HepG2 (cell line): ENCODE data around the gene FHIT. TPM values are rescaled to one million over a fixed set of nuclear protein-coding genes. Genes with fewer than 3 reads are reported as not detected.
A peak's percentile ranks its signal among the peaks of the same experiment; 100 is the strongest.

Experiments used
- HOXA9 ChIP-seq: sonication (generic); formaldehyde crosslinking; IDR thresholded peaks from 2 replicates; pipeline ENCODE4 v1.8.1; 2022; ENCODE audit warnings: missing genetic modification reagents, mild to moderate bottlenecking, moderate library complexity, borderline replicate concordance
- RFXAP ChIP-seq: sonication (generic); formaldehyde crosslinking; IDR thresholded peaks from 2 replicates; pipeline ENCODE4 v1.4.0; 2020; ENCODE audit warnings: missing genetic modification reagents, borderline replicate concordance
- SOX5 ChIP-seq: IDR thresholded peaks from 2 replicates; pipeline ENCODE4 v1.6.1; 2016; ENCODE audit warnings: borderline replicate concordance
- ZNF850 ChIP-seq: sonication (generic); formaldehyde crosslinking; conservative IDR thresholded peaks from 2 replicates; pipeline ENCODE4 v1.9.0; 2021; ENCODE audit warnings: mild to moderate bottlenecking, missing genetic modification reagents
- polyA plus RNA-seq, 8 experiments: library from polyadenylated mRNA; depleted of rRNA in 3 of 8; stranded (reverse) in 7 of 8; unstranded in 1 of 8; fragments of >200 nt; fragmentation: Illumina TruSeq in 4 of 8; extraction: Trizol in 4 of 8; gene quantifications; 2 replicates each; pipeline versions ENCODE4 v1.2.1 to v1.2.3, GENCODE V29; 2011 to 2016; ENCODE audit warnings: low read depth in 4 of 8, missing spikeins in 1 of 8, mixed read lengths in 1 of 8; ENCODE audit not compliant: insufficient read depth in 1 of 8
- total RNA-seq, 5 experiments: library from RNA; depleted of rRNA; stranded (reverse); fragments of >200 nt; fragmentation: Illumina TruSeq; extraction: Trizol; gene quantifications; 2 replicates each; pipeline ENCODE4 v1.2.3, GENCODE V29; 2016; ENCODE audit warnings: low read depth in 1 of 5
- TF ChIP-seq, protein P1 (sequence below), 2 experiments: sonication (generic) in 1 of 2; formaldehyde crosslinking in 1 of 2; IDR thresholded peaks; 2 replicates each; pipeline versions ENCODE4 v1.6.1 to v1.9.0; 2014 to 2022; ENCODE audit warnings: antibody characterized with exemption in 1 of 2, borderline replicate concordance in 1 of 2, inconsistent platforms in 1 of 2, low read depth in 1 of 2, missing genetic modification reagents in 1 of 2
- TF ChIP-seq, protein P2 (sequence below): IDR thresholded peaks from 2 replicates; pipeline ENCODE4 v1.6.1; 2016; ENCODE audit warnings: low read depth, missing genetic modification reagents, missing compliant biosample characterization
- TF ChIP-seq, protein P3 (sequence below): sonication (generic); formaldehyde crosslinking; IDR thresholded peaks from 2 replicates; pipeline ENCODE4 v1.4.0; 2020; ENCODE audit warnings: missing genetic modification reagents
- TF ChIP-seq, protein P4 (sequence below): sonication (generic); formaldehyde crosslinking; IDR thresholded peaks from 2 replicates; pipeline ENCODE4 v1.4.0; 2020; ENCODE audit warnings: missing genetic modification reagents
- TF ChIP-seq, protein P5 (sequence below): sonication (generic); formaldehyde crosslinking; IDR thresholded peaks from 2 replicates; pipeline ENCODE4 v1.5.1; 2020; ENCODE audit warnings: mild to moderate bottlenecking, moderate library complexity, missing genetic modification reagents

Gene FHIT
- total and polyA plus RNA-seq, 2 of the 13 experiments (the other 11 are each of a cell fraction or from before 2014, with no cell fraction given) = 4.0 to 4.6 TPM

DNA sequence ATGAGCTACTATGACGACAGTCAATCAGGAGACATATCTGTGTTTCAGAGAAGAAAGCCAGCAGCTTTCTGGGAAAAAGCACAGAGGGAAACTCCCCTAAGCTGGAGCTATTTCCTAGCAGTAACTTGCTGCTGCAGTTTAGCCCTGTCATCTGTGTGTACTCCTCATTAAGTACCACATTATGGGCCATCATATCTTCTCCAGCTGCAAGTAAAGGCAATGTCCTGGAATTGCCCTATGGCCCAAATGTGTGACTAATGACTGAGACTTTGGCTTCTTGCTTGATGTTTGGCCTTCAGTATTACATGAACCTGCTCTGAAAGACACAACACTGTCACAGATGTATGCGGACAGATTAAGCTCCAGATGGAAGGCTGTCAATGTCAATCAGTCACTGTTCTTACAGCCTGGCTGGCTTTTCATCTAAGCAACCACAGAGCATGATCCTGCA is 190.8 kb downstream of the FHIT start (continued):
- TF ChIP-seq, protein P1, sequence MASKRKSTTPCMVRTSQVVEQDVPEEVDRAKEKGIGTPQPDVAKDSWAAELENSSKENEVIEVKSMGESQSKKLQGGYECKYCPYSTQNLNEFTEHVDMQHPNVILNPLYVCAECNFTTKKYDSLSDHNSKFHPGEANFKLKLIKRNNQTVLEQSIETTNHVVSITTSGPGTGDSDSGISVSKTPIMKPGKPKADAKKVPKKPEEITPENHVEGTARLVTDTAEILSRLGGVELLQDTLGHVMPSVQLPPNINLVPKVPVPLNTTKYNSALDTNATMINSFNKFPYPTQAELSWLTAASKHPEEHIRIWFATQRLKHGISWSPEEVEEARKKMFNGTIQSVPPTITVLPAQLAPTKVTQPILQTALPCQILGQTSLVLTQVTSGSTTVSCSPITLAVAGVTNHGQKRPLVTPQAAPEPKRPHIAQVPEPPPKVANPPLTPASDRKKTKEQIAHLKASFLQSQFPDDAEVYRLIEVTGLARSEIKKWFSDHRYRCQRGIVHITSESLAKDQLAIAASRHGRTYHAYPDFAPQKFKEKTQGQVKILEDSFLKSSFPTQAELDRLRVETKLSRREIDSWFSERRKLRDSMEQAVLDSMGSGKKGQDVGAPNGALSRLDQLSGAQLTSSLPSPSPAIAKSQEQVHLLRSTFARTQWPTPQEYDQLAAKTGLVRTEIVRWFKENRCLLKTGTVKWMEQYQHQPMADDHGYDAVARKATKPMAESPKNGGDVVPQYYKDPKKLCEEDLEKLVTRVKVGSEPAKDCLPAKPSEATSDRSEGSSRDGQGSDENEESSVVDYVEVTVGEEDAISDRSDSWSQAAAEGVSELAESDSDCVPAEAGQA (IDR thresholded peaks at IDR 0.05; ENCODE audit: low read depth) = no peak
- TF ChIP-seq, protein P1 (CRISPR knock-in tag; IDR thresholded peaks at IDR 0.05; ENCODE audit: borderline replicate concordance) = no peak
- TF ChIP-seq, protein P2, sequence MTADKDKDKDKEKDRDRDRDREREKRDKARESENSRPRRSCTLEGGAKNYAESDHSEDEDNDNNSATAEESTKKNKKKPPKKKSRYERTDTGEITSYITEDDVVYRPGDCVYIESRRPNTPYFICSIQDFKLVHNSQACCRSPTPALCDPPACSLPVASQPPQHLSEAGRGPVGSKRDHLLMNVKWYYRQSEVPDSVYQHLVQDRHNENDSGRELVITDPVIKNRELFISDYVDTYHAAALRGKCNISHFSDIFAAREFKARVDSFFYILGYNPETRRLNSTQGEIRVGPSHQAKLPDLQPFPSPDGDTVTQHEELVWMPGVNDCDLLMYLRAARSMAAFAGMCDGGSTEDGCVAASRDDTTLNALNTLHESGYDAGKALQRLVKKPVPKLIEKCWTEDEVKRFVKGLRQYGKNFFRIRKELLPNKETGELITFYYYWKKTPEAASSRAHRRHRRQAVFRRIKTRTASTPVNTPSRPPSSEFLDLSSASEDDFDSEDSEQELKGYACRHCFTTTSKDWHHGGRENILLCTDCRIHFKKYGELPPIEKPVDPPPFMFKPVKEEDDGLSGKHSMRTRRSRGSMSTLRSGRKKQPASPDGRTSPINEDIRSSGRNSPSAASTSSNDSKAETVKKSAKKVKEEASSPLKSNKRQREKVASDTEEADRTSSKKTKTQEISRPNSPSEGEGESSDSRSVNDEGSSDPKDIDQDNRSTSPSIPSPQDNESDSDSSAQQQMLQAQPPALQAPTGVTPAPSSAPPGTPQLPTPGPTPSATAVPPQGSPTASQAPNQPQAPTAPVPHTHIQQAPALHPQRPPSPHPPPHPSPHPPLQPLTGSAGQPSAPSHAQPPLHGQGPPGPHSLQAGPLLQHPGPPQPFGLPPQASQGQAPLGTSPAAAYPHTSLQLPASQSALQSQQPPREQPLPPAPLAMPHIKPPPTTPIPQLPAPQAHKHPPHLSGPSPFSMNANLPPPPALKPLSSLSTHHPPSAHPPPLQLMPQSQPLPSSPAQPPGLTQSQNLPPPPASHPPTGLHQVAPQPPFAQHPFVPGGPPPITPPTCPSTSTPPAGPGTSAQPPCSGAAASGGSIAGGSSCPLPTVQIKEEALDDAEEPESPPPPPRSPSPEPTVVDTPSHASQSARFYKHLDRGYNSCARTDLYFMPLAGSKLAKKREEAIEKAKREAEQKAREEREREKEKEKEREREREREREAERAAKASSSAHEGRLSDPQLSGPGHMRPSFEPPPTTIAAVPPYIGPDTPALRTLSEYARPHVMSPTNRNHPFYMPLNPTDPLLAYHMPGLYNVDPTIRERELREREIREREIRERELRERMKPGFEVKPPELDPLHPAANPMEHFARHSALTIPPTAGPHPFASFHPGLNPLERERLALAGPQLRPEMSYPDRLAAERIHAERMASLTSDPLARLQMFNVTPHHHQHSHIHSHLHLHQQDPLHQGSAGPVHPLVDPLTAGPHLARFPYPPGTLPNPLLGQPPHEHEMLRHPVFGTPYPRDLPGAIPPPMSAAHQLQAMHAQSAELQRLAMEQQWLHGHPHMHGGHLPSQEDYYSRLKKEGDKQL (CRISPR knock-in tag) = no peak
- TF ChIP-seq, protein P3, sequence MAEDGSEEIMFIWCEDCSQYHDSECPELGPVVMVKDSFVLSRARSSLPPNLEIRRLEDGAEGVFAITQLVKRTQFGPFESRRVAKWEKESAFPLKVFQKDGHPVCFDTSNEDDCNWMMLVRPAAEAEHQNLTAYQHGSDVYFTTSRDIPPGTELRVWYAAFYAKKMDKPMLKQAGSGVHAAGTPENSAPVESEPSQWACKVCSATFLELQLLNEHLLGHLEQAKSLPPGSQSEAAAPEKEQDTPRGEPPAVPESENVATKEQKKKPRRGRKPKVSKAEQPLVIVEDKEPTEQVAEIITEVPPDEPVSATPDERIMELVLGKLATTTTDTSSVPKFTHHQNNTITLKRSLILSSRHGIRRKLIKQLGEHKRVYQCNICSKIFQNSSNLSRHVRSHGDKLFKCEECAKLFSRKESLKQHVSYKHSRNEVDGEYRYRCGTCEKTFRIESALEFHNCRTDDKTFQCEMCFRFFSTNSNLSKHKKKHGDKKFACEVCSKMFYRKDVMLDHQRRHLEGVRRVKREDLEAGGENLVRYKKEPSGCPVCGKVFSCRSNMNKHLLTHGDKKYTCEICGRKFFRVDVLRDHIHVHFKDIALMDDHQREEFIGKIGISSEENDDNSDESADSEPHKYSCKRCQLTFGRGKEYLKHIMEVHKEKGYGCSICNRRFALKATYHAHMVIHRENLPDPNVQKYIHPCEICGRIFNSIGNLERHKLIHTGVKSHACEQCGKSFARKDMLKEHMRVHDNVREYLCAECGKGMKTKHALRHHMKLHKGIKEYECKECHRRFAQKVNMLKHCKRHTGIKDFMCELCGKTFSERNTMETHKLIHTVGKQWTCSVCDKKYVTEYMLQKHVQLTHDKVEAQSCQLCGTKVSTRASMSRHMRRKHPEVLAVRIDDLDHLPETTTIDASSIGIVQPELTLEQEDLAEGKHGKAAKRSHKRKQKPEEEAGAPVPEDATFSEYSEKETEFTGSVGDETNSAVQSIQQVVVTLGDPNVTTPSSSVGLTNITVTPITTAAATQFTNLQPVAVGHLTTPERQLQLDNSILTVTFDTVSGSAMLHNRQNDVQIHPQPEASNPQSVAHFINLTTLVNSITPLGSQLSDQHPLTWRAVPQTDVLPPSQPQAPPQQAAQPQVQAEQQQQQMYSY (CRISPR knock-in tag) = no peak
- TF ChIP-seq RFXAP (CRISPR knock-in tag) (no peak), HOXA9 (CRISPR knock-in tag) (no peak), SOX5 (CRISPR knock-in tag) (peak; percentile 26; the same call in 1 of the 2 replicates), ZNF850 (CRISPR knock-in tag) (no peak)
- TF ChIP-seq, protein P4, sequence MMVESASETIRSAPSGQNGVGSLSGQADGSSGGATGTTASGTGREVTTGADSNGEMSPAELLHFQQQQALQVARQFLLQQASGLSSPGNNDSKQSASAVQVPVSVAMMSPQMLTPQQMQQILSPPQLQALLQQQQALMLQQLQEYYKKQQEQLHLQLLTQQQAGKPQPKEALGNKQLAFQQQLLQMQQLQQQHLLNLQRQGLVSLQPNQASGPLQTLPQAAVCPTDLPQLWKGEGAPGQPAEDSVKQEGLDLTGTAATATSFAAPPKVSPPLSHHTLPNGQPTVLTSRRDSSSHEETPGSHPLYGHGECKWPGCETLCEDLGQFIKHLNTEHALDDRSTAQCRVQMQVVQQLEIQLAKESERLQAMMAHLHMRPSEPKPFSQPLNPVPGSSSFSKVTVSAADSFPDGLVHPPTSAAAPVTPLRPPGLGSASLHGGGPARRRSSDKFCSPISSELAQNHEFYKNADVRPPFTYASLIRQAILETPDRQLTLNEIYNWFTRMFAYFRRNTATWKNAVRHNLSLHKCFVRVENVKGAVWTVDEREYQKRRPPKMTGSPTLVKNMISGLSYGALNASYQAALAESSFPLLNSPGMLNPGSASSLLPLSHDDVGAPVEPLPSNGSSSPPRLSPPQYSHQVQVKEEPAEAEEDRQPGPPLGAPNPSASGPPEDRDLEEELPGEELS (CRISPR knock-in tag) = no peak
- TF ChIP-seq, protein P5, sequence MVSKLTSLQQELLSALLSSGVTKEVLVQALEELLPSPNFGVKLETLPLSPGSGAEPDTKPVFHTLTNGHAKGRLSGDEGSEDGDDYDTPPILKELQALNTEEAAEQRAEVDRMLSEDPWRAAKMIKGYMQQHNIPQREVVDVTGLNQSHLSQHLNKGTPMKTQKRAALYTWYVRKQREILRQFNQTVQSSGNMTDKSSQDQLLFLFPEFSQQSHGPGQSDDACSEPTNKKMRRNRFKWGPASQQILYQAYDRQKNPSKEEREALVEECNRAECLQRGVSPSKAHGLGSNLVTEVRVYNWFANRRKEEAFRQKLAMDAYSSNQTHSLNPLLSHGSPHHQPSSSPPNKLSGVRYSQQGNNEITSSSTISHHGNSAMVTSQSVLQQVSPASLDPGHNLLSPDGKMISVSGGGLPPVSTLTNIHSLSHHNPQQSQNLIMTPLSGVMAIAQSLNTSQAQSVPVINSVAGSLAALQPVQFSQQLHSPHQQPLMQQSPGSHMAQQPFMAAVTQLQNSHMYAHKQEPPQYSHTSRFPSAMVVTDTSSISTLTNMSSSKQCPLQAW = no peak
